Measurements from ENCODE around the gene EFCAB14. TPM values are rescaled to one million over a fixed set of nuclear protein-coding genes. Genes with fewer than 3 reads are reported as not detected.

Gene EFCAB14
- total and polyA plus RNA-seq, 2 of the 8 experiments (the other 6 are each of a cell fraction or from before 2014, with no cell fraction given), result 19.4 to 40.4 TPM

DNA sequence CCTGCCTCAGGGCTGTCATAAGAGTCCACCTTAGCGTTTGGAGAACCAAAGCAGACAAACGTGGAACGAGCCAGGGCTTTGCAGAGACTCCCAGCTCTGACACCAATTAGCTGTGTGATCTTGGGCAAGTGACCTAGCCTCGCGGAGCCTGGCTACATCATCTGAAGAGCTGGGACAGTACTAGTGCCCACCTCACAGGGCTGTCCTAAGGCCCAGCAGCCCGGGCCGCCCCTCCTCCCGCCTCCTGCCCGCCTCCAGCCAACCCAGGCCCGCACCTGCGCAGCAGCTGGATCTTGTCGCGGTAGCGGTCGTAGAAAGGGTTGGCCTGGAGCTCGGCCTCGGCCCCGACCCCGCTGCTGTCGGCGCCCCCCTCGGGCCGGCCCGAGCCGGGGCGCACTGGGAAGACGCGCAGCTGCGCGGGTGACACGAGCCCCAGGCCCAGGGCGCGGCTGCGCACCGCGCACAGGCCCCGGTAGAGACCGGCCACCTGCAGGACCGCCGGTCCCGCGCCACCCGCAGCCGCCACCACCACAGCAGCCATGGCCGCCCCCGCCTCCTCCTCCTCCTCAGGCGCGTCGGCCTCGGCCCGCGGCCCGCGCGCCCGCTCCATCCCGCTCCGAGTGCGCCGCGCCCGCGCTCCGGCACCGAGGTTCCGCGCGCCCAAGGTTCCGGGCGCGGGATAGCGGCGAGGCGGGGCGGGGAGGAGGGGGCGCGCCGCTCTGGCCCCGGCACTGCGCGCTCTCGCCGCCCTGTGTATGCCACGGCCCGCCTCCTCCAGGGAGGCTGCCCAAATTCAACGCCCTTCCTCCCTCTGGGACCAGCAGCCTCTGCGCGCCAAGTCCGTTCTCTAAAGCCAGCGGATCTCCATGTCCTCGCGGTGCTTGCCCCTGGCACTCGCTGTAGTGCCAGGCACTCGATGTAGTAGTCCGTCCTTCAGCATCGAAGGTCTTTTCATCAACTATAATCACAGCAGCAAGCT lies 50.8 kb downstream of the EFCAB14 start, which contains the start of gene ATPAF1:
ATPAF1 (minus strand) TSS at position 583 of the 979 bp plus-strand sequence; CDS start at position 541, 42 bp downstream.
- Histone ChIP-seq H3K36me3 (ENCODE audit: control insufficient read depth in 2 of 4, insufficient read depth in 4 of 4, low read length in 3 of 4) (peaks cover 0 to 19% (median 2%) of the 10 kb centered on the region in 4 experiments; a peak in 3 of 8 replicates), H3K79me1 (ENCODE audit: low read depth, low read length) (peaks cover 5% of the 10 kb centered on the region; the same call in 1 of the 2 replicates), H3K14ac (ENCODE audit: insufficient read length) (no peak within 1 kb of the TSS), H2BK20ac (ENCODE audit: low read length) (no peak within 1 kb of the TSS), H2BK15ac (ENCODE audit: low read length) (peak within 1 kb of the TSS; percentile 19), H2BK5ac (ENCODE audit: low read depth, low read length) (peak within 1 kb of the TSS; percentile 9; the same call in 1 of the 2 replicates), H3K56ac (replicated peaks; ENCODE audit: insufficient read length, low read depth, low read length) (no peak within 1 kb of the TSS), H3K27me3 (replicated peaks in 1 of 4; ENCODE audit: control insufficient read depth in 3 of 4, extremely low read depth in 1 of 4, insufficient read depth in 3 of 4, low read length in 3 of 4) (no peaks in the 10 kb centered on the region), H3K4me3 (ENCODE audit: extremely low read depth in 1 of 4, insufficient read depth in 2 of 4, low read depth in 3 of 4, low read length in 4 of 4) (peak within 1 kb of the TSS; percentile 55 to 74 (median 57)), H4K91ac (replicated peaks; ENCODE audit: insufficient read length, low read length) (no peak within 1 kb of the TSS), H3K18ac (ENCODE audit: extremely low read depth, low read length) (peak within 1 kb of the TSS; percentile 15; the same call in 1 of the 2 replicates), H3K4ac (replicated peaks; ENCODE audit: insufficient read length, low read depth, low read length) (no peak within 1 kb of the TSS), H2BK120ac (replicated peaks; ENCODE audit: low read depth, low read length) (no peak within 1 kb of the TSS), H4K5ac (ENCODE audit: insufficient read length, low read depth, low read length) (peak within 1 kb of the TSS; percentile 16), H3K27ac (ENCODE audit: low read depth, low read length) (peak within 1 kb of the TSS; percentile 81), H4K20me1 (replicated peaks in 1 of 2; ENCODE audit: control insufficient read depth in 1 of 2, insufficient read depth in 2 of 2, low read length in 2 of 2) (no peaks in the 10 kb centered on the region), H2AFZ (ENCODE audit: low read length) (peak within 1 kb of the TSS; percentile 65), H3K4me1 (replicated peaks in 1 of 4; ENCODE audit: control insufficient read depth in 3 of 4, insufficient read depth in 4 of 4, low read length in 3 of 4) (peaks cover 5 to 16% (median 7%) of the 10 kb centered on the region in 4 experiments; a peak in 6 of 7 replicates), H3K23ac (ENCODE audit: insufficient read length) (no peak within 1 kb of the TSS), H4K8ac (ENCODE audit: extremely low read depth, insufficient read depth, low read length) (peak within 1 kb of the TSS; percentile 92), H3K9me3 (ENCODE audit: insufficient read depth in 2 of 2, low read depth in 1 of 2, low read length in 1 of 2) (no peaks in the 10 kb centered on the region), H2BK12ac (ENCODE audit: low read depth, low read length) (0 out of 2 replicates have a peak within 1 kb of the TSS, but pooled peaks have one; percentile 64), H3K4me2 (ENCODE audit: insufficient read depth in 1 of 2, low read depth in 2 of 2, low read length in 2 of 2) (peak within 1 kb of the TSS; percentile 71 to 74), H3K23me2 (ENCODE audit: low read depth, low read length) (peaks cover 4% of the 10 kb centered on the region; the same call in 1 of the 2 replicates), H3K79me2 (ENCODE audit: control insufficient read depth in 1 of 2, insufficient read depth in 2 of 2, low read length in 2 of 2) (peaks cover 0 to 11% of the 10 kb centered on the region in 2 experiments; a peak in 2 of 4 replicates), H2AK5ac (ENCODE audit: low read depth, low read length) (peak within 1 kb of the TSS; percentile 58; the same call in 1 of the 2 replicates), H3K9ac (replicated peaks in 1 of 4; ENCODE audit: extremely low read depth in 1 of 4, low read depth in 3 of 4, low read length in 3 of 4) (peak within 1 kb of the TSS; percentile 77 to 83 (median 81))
- 5% methylated on average over 50 of the region's 96 CpGs; no CpG with 5 or more reads in 1 of the 2 experiments for WGBS, 2 experiments (ENCODE audit: extremely low coverage in 1 of 2, insufficient coverage in 1 of 2, insufficient read length in 1 of 2, insufficient replicate concordance in 2 of 2, low coverage in 1 of 2, low lambda C conversion rate in 2 of 2, missing lambda C conversion rate in 1 of 2)
- FAIRE-seq (no peak), DNase-seq (ENCODE audit: low read depth in 1 of 2, low spot score in 2 of 2) (peak; percentile 81 to 86)
- ChIA-PET CTCF (ENCODE audit: partially characterized antibody) (interaction anchor here (0.8 to 3.3 kb wide), 10 partner anchors 11 to 226 kb away, joined by 3 to 12 read pairs (median 4); no protein-coding TSS in a partner anchor), POLR2A (ENCODE audit: partially characterized antibody) (interaction anchor here (0.8 to 2.8 kb wide), 15 partner anchors 10 to 68 kb away, joined by 3 to 30 read pairs (median 4); partner anchors contain the start of genes MKNK1 and MOB3C)
- TF ChIP-seq NANOG (IDR thresholded peaks at IDR 0.05; ENCODE audit: insufficient read depth, low read depth, low read length, poor library complexity, severe bottlenecking), result peak; percentile 7
- TF ChIP-seq NRF1 (IDR thresholded peaks at IDR 0.05; ENCODE audit: low read depth, low read length), result peak; percentile 43
- TF ChIP-seq KDM4A (IDR thresholded peaks at IDR 0.05; ENCODE audit: low read depth, low read length, severe bottlenecking), result peak; percentile 87
- peak; percentile 68; the same call in 1 of the 2 replicates for TF ChIP-seq EGR1 (IDR thresholded peaks at IDR 0.05; ENCODE audit: borderline replicate concordance, low read depth, low read length)
- TF ChIP-seq RBBP5 (IDR thresholded peaks at IDR 0.05; ENCODE audit: borderline replicate concordance, low read depth, low read length), result 0 out of 2 replicates have a peak, but pooled peaks have one; percentile 73
- no peak for TF ChIP-seq CBX8 (IDR thresholded peaks at IDR 0.05; ENCODE audit: borderline replicate concordance, low read depth, low read length)
- TF ChIP-seq TAF1 (IDR thresholded peaks at IDR 0.05; ENCODE audit: low read depth, low read length), result peak; percentile 91
- no peak for TF ChIP-seq CBX5 (IDR thresholded peaks at IDR 0.05; ENCODE audit: low read depth, low read length)
- TF ChIP-seq, protein P1, sequence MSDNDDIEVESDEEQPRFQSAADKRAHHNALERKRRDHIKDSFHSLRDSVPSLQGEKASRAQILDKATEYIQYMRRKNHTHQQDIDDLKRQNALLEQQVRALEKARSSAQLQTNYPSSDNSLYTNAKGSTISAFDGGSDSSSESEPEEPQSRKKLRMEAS (IDR thresholded peaks at IDR 0.05), result peak; percentile 60
